ENCODE measurements around the gene ZNF672.

The ZNF672 gene

DNA sequence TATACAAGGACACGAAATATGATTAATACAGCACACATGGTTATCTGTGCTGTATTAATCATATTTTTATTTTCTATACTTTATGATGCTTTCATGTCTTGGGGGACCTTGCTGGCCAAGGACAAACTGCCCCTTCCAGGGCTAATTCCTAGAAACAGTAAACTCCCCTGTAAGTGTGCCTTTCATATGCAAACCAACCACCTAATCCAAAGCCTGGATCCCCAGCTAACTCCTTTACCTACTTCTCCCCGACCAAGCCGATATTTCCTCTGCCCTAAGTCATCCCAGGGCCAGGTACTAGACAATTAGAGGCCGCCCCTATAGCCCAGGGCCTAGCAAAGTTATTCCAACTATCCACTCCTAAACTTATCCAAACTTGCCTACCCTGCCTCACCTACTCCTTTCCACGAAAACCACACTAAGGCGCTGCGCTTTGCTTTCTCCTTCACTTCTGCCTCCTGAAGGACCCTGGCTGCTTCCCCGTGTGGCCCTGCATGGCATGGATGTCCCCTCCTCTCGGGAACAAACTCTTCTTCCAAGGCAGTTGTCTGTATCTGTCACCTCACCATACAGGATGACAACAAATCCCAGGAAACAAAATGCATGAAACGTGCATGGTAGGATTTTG lies 22.5 kb upstream of the ZNF672 start:
- no peak overlapping the region for H3K27ac ChIP-seq
- no peak overlapping the region for H3K4me2 ChIP-seq
- TF ChIP-seq CTCF (conservative IDR thresholded peaks at IDR 0.05; ENCODE audit: low read depth, low read length): no peak
- H3K4me1 ChIP-seq (ENCODE audit: low read depth, poor library complexity, severe bottlenecking): no peaks in the 10 kb centered on the region
- H3K27me3 ChIP-seq (ENCODE audit: insufficient read depth, low read depth): no peaks in the 10 kb centered on the region
- H3K79me2 ChIP-seq (ENCODE audit: insufficient read depth, low read depth): no peaks in the 10 kb centered on the region
- no peaks in the 10 kb centered on the region for H3K36me3 ChIP-seq (ENCODE audit: insufficient read depth)
- no peak overlapping the region for H2AFZ ChIP-seq (ENCODE audit: low read depth)
- no peak overlapping the region for H3K9ac ChIP-seq
- no peak overlapping the region for H3K4me3 ChIP-seq (IDR thresholded peaks at IDR 0.05; ENCODE audit: insufficient read depth, low read depth, low read length)
- no peaks in the 10 kb centered on the region for H4K20me1 ChIP-seq (ENCODE audit: insufficient read depth)

- Histone ChIP-seq H3K36me3 (ENCODE audit: insufficient read depth) (no peaks in the 10 kb centered on the region), H2AFZ (ENCODE audit: low read depth) (no peak overlapping the region), H3K79me2 (ENCODE audit: insufficient read depth, low read depth) (no peaks in the 10 kb centered on the region), H3K4me3 (IDR thresholded peaks at IDR 0.05; ENCODE audit: insufficient read depth, low read depth, low read length) (no peak overlapping the region), H3K27me3 (ENCODE audit: insufficient read depth, low read depth) (no peaks in the 10 kb centered on the region), H3K4me2 (no peak overlapping the region), H4K20me1 (ENCODE audit: insufficient read depth) (no peaks in the 10 kb centered on the region), H3K9ac (no peak overlapping the region), H3K4me1 (ENCODE audit: low read depth, poor library complexity, severe bottlenecking) (no peaks in the 10 kb centered on the region), H3K27ac (no peak overlapping the region)
- TF ChIP-seq CTCF (conservative IDR thresholded peaks at IDR 0.05; ENCODE audit: low read depth, low read length): no peak
These were observed 21.8 kb upstream of the ZNF672 start for GRCh38 chr1:248816042-248816851.

DNA sequence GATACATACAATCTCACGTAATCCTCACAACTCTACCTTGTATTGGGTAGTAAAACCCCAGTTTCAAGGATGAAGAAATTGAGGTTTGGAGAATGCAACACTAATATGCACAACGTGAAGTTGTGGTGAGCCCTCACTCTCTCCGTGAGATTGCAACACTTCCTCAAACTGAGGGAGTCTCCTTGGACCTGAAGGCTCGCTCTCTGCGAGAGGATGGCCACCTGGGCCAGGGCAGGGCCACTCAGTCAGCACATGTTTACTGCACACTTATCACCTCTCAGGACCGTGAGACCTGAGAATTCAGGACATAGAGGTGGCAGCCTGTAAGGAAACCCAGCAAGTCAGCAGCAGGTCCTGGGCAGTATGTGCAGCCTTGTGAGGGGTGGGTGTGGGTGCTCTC lies 21.0 kb upstream of the ZNF672 start:
- Histone ChIP-seq H3K36me3 (ENCODE audit: insufficient read depth) (no peaks in the 10 kb centered on the region), H3K79me2 (ENCODE audit: insufficient read depth, low read depth) (no peaks in the 10 kb centered on the region), H3K27ac (no peak overlapping the region), H3K4me1 (ENCODE audit: low read depth, poor library complexity, severe bottlenecking) (no peaks in the 10 kb centered on the region), H3K4me2 (no peak overlapping the region), H3K9ac (no peak overlapping the region), H3K4me3 (IDR thresholded peaks at IDR 0.05; ENCODE audit: insufficient read depth, low read depth, low read length) (no peak overlapping the region), H3K27me3 (ENCODE audit: insufficient read depth, low read depth) (no peaks in the 10 kb centered on the region), H4K20me1 (ENCODE audit: insufficient read depth) (no peaks in the 10 kb centered on the region), H2AFZ (ENCODE audit: low read depth) (no peak overlapping the region)
- no peak for TF ChIP-seq CTCF (conservative IDR thresholded peaks at IDR 0.05; ENCODE audit: low read depth, low read length)

GRCh38 chr1:248818505-248819374 lies 19.3 kb upstream of the ZNF672 start:
- Histone ChIP-seq H4K20me1 (ENCODE audit: insufficient read depth) (no peaks in the 10 kb centered on the region), H3K36me3 (ENCODE audit: insufficient read depth) (no peaks in the 10 kb centered on the region; the same call in 1 of the 2 replicates), H3K27ac (no peak overlapping the region), H3K4me1 (ENCODE audit: low read depth, poor library complexity, severe bottlenecking) (peaks cover 11% of the 10 kb centered on the region), H3K9ac (no peak overlapping the region), H2AFZ (ENCODE audit: low read depth) (no peak overlapping the region), H3K4me3 (IDR thresholded peaks at IDR 0.05; ENCODE audit: insufficient read depth, low read depth, low read length) (no peak overlapping the region), H3K27me3 (ENCODE audit: insufficient read depth, low read depth) (no peaks in the 10 kb centered on the region), H3K79me2 (ENCODE audit: insufficient read depth, low read depth) (peaks cover under 1% of the 10 kb centered on the region; the same call in 1 of the 2 replicates), H3K4me2 (no peak overlapping the region)
- no peak for TF ChIP-seq CTCF (conservative IDR thresholded peaks at IDR 0.05; ENCODE audit: low read depth, low read length)
